GM19351 (cell line): ENCODE results near the gene GRIK2.

Experiments
- ATAC-seq: cut with Tn5 transposase; IDR thresholded peaks from one replicate; pipeline ENCODE4 v1.9.1; 2021; ENCODE audit warnings: mild to moderate bottlenecking, moderate library complexity; ENCODE audit not compliant: unreplicated experiment

The GRIK2 gene

GRCh38 chr6:101851911-101852310 is 458.4 kb downstream of the GRIK2 start:
- no peak for ATAC-seq

DNA sequence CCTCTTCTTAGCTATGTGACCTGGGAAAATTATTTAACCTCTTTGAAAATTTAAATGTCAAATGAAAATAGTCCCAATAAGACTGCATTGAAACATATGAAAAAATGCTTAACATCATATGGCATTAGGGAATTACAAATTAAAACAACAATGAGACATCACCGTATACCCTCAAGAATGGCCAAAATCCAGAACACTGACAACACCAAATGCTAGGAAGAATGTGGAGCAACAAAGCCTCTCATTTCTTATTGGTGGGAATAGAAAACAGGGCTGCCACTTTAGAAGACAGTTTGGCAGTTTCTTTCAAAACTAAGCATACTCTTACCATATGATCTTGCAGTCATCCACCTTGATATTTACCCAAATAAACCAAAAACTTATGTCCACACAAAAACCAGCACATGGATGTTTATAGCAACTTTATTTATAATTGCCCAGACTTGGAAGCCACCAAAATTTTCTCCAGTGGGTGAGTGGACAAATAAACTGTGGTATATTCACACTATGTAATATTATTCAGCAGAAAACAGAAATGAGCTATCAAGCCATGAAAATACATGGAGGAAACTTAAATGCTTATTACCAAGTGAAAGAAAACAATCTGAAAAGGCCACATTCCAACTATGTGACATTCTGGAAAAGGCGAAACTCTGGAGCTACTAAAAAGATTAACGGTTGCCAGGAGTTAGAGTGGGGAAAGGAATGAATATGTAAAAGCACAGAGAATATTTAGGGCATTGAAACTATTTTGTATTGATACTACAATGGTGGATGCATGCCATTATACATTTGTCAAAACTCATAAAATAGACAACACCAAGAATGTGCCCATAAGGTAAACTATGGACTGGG is 459.9 kb downstream of the GRIK2 start:
- ATAC-seq, result no peak

DNA sequence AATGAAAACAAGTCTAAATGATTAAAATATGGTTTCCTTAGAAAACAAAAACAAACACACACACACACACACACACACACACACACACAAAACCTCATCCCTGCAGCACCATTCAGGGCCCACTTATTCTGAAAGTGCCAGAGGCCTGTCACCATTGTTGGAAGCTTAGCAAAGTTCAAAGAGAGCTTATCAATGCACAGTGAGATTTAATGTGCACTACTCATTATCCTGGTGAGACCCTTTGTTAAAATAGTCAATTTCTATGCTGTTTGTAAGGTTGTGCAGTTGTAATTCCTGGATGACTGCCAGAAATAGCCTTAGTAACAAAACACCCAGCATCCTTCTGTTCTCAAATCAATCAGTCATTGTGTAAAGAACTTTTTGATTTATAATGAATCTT is 482.9 kb downstream of the GRIK2 start:
- ATAC-seq, result no peak

- ATAC-seq, result no peak
Measured at GRCh38 chr6:101878554-101879276, 485.2 kb downstream of the GRIK2 start.

DNA sequence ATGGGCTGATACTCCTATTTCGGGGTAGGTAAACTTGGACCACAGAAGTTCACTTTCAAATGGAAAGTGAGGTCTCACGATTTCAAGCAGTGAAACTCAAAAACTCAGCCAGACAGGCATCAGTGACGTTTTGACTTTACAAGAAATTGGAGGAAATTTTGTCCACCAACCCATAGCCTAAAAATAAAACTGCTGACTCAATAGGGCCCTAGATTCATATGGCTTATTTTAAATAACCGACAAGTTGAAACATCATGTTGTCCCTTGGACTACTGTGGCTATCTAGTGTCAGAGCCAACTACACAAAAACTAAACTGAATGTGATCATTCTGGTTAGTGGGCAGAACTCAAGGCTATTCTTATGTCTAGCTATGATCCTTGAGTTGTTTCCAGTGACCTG is 486.3 kb downstream of the GRIK2 start:
- ATAC-seq, result no peak

- no peak for ATAC-seq
Measured at GRCh38 chr6:101883505-101883904, 490.0 kb downstream of the GRIK2 start.

DNA sequence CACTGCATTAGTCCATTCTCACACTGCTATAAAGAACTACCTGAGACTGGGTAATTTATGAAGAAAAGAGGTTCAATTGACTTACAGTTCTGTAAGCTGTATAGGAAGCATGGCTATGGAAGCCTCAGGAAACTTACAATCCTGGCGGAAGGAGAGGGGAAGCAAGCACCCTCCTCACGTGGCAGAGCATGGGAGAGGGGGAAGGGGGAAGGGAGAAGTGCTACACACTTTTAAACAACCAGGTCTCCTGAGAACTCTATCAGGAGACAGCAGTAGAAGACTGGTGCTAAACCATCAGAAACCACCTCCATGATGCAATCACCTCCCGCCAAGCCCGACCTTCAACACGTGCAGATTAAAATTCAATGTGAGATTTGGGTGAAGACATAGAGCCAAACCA is 494.0 kb downstream of the GRIK2 start:
- ATAC-seq, result no peak

DNA sequence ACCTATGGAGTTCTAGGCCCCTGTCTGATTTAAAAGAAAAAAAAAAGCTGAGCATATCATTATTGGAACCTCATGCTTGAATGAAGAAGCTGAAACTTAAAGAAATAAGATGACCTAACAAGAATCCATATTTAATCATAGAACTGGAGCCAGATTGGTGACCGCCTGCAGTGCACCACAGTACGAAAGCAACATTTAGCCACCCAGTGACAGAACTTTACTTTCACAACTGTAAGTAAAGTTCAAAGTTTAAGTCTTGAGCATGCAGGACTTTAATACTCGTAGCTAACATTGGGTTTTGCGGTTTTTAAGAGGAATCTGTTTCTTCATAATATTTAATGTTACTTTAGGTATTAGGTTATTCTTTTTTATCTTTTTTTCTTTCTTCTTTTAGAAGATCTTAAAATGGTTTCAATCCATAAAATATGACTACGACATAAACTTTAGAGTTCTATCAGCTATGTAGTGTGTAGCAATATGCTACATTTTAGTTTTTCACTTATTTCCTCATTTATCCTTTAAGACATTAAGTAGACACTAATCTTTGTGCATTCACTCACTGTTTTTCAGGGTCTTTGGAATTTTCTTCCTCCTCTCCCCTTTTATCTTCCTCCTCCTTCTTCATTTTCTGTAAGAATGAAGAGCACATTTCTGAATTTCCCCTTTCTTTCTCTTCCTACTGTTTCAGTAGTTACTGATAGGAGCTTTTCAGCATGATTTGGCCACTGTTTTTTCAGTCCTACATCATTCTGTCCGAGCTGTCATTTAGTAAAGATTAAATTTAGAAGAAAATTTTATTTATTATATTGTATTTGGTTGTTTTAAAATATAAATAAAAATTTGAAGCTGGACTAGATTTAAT is 514.1 kb downstream of the GRIK2 start:
- ATAC-seq, result no peak

GRCh38 chr6:101909366-101909765 is 515.9 kb downstream of the GRIK2 start:
- ATAC-seq, result no peak

DNA sequence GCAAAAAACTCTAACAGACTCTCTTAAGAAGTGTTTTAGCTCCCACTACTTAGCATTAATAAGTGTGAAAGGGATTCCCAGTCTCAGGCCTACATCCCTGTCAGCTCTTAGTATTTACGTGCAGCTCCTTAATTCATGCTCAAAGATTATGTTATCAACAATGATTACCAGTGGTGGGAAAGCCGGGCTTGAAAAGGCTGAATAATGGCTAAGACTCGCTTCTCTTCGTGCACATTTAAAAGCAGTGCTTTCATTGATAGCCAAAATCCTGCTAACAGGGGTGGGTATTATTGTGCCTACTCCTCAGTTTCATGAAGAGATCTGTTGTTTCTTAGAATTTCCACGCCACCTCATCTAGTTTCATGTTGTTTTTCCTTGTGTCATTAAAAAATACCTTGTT is 518.8 kb downstream of the GRIK2 start:
- ATAC-seq, result no peak

GRCh38 chr6:101918471-101918870 is 525.0 kb downstream of the GRIK2 start:
- ATAC-seq, result no peak

DNA sequence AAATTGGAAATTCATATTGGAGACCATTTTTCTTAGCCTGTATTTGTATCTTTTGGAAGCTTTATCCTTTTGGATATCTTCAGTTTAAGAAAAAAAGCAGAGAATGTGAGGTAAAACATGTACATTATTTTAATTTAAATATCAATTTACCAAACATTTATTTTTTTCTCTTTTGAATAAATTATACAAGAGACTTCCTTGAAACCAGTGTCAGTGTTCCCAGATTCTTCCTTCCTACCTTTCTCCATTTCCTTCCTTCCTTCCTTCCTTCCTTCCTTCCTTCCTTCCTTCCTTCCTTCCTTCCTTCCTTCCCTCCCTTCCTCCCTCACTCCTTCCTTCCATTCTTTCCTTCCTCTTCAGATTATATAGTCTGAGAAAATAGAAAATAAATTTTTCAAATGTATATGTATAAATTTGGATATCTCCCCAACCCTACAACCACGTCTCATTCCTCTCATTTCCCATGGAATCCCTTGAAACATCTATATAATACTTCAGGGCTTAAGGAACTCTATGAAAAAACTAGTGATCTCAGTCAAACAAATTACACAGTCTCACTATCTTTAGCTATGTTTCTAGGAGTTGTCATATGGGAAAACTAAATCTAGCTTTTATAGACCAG is 528.4 kb downstream of the GRIK2 start:
- no peak for ATAC-seq

DNA sequence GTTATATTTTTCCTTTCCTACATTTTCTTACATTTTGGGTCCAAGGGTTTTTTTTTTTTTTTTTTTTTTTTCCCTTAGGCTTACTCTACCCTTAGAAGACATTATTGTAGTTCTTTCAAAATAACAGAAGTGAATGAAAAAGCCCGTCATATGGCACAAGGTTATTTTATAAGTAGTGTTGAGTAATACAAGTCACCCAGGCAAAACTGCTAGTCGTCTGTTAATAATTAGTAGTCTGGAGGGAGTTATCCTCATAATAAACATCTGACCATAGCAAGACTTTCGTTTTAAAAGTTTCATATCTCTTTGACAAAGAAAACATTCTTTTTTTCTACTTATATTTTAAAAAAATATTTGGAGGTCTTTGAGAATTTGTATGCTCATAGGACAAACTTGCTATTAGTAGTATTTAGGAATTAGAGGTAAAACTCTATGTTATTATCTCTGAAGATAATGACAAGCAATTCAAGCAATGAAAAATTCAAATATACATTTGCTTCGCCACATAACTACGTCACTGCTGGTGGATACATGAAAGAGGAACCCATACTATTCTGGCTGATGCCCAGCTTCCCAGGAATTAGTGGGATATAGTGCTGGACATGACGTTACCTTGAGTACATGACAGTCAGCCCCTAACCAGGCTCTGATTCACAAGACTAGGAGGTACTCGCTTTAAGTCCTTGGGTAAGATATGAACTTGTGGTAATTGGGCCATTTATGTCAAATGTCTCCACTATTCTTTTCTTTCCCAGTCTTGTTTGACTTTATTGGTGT is 532.8 kb downstream of the GRIK2 start:
- no peak for ATAC-seq

- no peak for ATAC-seq
Measured at GRCh38 chr6:101931766-101932165, 538.3 kb downstream of the GRIK2 start.

GRCh38 chr6:101932704-101933103 is 539.2 kb downstream of the GRIK2 start:
- ATAC-seq, result no peak

DNA sequence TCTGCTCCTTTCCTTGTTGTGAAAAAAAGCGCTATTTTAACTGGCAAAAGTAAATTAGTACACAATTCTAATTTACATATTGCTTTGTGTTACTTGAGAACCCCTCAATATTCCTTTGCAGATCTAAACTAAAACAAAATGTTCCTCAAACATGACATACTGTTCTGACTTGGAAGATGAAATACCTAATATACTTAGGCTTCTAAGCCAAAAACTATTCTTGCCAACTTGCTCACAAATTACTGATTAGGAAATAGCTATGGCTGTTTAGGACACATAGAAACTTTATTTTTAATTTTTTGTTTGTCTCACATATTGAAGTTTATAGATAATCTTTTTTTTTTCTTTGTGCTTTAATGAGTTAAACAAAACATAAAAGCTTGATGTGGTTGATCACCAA is 542.2 kb downstream of the GRIK2 start:
- no peak for ATAC-seq

DNA sequence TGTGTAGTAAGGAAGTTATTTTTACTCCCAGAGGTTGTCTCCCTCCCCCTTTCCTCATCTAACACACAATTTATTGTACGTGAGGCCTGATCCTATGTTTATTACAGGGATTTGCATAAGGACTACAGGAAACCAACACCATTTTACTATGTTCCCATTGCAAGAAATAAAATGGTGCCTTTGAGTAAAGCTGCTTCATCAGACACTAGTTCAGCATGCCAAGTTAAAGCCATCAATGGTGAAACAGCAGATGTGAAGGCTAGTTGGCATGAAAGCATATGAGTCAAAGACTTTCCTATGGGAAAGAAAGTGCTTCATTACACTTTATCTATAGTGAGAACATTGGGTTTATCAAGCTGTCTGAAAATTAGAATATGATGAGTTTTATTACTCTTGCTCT is 543.0 kb downstream of the GRIK2 start:
- ATAC-seq, result no peak

DNA sequence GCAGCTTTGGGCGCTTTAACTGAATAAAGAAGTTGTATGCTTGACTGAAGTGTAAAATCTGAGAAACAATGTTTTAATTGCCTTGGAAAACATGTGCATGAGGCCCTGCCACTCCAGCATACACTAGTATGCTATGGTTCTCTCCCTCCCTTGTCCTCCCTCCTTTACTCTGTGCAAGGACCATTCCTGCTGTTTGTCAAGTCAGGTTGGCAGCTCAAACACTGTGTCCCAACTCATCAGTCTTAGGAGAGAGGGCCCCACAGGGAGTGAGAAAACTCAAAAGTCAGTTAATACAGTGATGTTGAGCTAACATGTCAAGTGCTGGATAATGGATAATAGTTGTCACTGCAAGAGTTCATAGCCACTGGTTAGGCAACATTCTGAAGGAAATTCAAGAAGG is 543.6 kb downstream of the GRIK2 start:
- ATAC-seq, result no peak

DNA sequence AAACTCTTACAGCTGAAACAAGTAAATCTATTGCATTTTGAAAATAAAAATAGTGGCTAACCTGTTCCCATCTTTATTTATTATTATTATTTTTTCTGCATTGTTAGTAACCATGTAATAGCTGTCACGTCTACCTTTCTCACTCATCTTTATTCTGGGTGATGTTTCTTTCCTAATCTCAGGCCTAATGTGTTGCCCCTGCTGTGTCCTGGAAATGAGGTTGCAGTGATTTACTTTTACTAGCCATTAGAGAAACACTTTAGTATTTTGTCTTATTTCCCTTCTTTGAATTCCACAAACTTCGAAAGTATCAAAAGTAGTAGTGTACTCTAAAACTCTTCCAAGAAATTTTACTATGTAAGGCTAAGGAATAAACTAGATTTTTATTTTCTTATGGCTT is 546.9 kb downstream of the GRIK2 start:
- ATAC-seq, result no peak

DNA sequence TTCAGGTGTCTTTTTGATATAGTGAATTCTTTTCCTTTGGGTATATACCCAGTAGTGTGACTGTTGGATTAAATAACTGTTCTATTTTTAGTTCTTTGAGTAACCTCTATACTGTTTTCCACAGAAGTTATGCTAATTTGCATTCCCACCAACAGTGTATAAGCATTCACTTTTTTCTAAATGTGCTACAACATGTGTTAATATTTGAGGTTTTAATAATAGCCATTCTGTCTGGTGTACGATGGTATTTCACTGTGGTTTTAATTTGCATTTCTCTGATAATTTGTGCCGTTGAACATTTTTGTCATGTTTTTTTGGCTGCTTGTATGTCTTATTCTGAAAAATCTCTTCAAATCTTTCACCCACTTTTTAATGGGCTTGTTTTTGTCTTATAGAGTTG is 563.5 kb downstream of the GRIK2 start:
- ATAC-seq, result no peak
